ENCODE data around the gene TOR1A. TPM values are rescaled to one million over a fixed set of nuclear protein-coding genes. Genes with fewer than 3 reads are reported as not detected.
"Not testable (repeated sequence)": the region's sequence is repeated elsewhere in the genome, so short reads cannot be mapped to it uniquely, and the experiment has no call there.

TOR1A gene
- total RNA-seq, 4 donors from 2014 or later, result 18.1 to 31.9 (median 24.9) TPM

DNA sequence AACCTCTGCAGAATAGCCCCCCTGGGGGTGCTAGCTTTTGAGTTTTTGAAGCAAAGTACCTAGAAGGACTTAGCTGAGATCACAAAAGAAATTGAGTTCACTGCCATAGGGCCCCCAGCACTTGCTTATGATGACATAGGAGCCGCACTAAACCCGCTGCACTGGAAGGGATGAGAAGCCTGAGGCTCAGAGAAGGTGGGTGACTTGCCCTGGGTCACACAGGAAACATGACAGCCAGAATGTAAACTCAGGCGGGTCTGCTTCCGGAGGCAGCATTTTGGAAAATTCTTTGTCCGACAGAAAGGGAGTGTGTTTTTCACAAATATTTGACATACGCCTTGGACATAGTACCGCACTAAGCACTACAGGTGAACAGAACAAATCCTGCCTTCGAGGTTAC, 29.4 kb downstream of the TOR1A start:
- Histone ChIP-seq H3K9me3 (no peaks in the 10 kb centered on the region), H3K4me3 (no peak overlapping the region), H3K27me3 (no peaks in the 10 kb centered on the region), H3K4me1 (no peaks in the 10 kb centered on the region), H3K36me3 (no peaks in the 10 kb centered on the region), H3K27ac (no peak overlapping the region)
- intact Hi-C loops (cut with DNase I; ENCODE audit: low total_unique reads), result no loop called here
- no peak for ATAC-seq
- no peak for DNase-seq
- in situ Hi-C loops (cut with MboI; ENCODE audit: low sequenced_read_pairs in 4 of 4), result loop anchor here in 2 of 4 donors (10.0 to 25.0 kb wide), 3 partner anchors 157 to 660 kb away; partner anchors contain the start of genes ASB6 (in 1 of the 2) and NTMT1 (in 1 of the 2)
- TF ChIP-seq POLR2A (IDR thresholded peaks at IDR 0.05), result no peak
- TF ChIP-seq, protein P1, sequence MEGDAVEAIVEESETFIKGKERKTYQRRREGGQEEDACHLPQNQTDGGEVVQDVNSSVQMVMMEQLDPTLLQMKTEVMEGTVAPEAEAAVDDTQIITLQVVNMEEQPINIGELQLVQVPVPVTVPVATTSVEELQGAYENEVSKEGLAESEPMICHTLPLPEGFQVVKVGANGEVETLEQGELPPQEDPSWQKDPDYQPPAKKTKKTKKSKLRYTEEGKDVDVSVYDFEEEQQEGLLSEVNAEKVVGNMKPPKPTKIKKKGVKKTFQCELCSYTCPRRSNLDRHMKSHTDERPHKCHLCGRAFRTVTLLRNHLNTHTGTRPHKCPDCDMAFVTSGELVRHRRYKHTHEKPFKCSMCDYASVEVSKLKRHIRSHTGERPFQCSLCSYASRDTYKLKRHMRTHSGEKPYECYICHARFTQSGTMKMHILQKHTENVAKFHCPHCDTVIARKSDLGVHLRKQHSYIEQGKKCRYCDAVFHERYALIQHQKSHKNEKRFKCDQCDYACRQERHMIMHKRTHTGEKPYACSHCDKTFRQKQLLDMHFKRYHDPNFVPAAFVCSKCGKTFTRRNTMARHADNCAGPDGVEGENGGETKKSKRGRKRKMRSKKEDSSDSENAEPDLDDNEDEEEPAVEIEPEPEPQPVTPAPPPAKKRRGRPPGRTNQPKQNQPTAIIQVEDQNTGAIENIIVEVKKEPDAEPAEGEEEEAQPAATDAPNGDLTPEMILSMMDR (IDR thresholded peaks at IDR 0.05 in 4 of 5, conservative IDR thresholded peaks at IDR 0.05 in 1 of 5), result no peak

DNA sequence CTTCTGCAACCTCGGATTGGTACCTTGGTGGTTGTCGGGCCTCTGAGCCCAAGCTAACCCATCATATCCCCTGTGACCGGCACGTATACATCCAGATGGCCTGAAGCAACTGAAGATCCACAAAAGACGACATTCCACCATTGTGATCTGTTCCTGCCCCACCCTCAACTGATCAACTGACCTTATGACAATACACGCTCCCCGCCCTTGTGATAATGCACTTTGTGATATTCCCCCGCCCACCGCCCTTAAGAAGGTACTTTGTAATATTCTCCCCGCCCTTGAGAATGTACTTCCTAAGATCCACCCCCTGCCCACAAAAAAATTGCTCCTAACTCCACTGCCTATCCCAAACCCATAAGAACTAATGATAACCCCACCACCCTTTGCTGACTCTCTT, 37.5 kb downstream of the TOR1A start:
- Histone ChIP-seq H3K9me3 (no peaks in the 10 kb centered on the region), H3K4me3 (no peak overlapping the region), H3K27me3 (peaks cover 0 to 6% (median 5%) of the 10 kb centered on the region in 3 donors), H3K36me3 (no peaks in the 10 kb centered on the region), H3K27ac (no peak overlapping the region), H3K4me1 (no peaks in the 10 kb centered on the region)
- TF ChIP-seq, protein P1 (IDR thresholded peaks at IDR 0.05 in 4 of 5, conservative IDR thresholded peaks at IDR 0.05 in 1 of 5), result no peak
- TF ChIP-seq POLR2A (IDR thresholded peaks at IDR 0.05), result no peak
- in situ Hi-C loops (cut with MboI; ENCODE audit: low sequenced_read_pairs in 4 of 4), result loop anchor here (10.0 to 25.0 kb wide), 6 partner anchors 52 to 652 kb away; partner anchors contain the start of genes ASB6 (in 2 of the 4) and NTMT1 (in 1 of the 4)
- DNase-seq, result no peak
- no peak for ATAC-seq
- intact Hi-C loops (cut with DNase I; ENCODE audit: low total_unique reads), result no loop called here

DNA sequence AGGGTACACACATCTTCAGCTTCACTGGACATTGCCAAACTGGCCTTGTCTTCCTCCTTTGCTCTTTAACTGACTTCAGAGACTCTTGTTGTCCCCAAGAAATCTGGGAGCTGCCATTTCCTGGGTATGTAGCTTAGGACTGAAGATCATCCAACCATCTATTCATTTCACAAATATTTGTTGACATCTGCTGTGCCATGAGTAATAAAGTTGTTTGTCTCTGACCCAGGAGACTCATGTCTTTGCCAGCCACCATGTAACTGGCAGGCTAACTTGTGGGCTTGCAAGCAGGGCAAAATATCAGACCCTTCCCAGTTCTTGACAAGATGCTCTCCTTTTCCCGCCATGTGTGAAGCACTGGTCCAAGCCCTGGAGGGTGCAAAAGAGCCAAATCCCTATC, 38.1 kb downstream of the TOR1A start:
- H3K27ac ChIP-seq, result no peak overlapping the region
- ATAC-seq (no peak), DNase-seq (no peak)
- TF ChIP-seq, protein P1 (IDR thresholded peaks at IDR 0.05 in 4 of 5, conservative IDR thresholded peaks at IDR 0.05 in 1 of 5), result no peak
- no peak for TF ChIP-seq POLR2A (IDR thresholded peaks at IDR 0.05)
- H3K27me3 ChIP-seq, result peaks cover 0 to 6% (median 5%) of the 10 kb centered on the region in 3 donors
- in situ Hi-C loops (cut with MboI; ENCODE audit: low sequenced_read_pairs in 4 of 4) (loop anchor here (10.0 to 25.0 kb wide), 6 partner anchors 51 to 651 kb away; partner anchors contain the start of genes ASB6 (in 2 of the 4) and NTMT1 (in 1 of the 4)), intact Hi-C loops (cut with DNase I; ENCODE audit: low total_unique reads) (no loop called here)
- no peaks in the 10 kb centered on the region for H3K9me3 ChIP-seq
- H3K36me3 ChIP-seq, result no peaks in the 10 kb centered on the region
- H3K4me3 ChIP-seq, result no peak overlapping the region
- no peaks in the 10 kb centered on the region for H3K4me1 ChIP-seq

DNA sequence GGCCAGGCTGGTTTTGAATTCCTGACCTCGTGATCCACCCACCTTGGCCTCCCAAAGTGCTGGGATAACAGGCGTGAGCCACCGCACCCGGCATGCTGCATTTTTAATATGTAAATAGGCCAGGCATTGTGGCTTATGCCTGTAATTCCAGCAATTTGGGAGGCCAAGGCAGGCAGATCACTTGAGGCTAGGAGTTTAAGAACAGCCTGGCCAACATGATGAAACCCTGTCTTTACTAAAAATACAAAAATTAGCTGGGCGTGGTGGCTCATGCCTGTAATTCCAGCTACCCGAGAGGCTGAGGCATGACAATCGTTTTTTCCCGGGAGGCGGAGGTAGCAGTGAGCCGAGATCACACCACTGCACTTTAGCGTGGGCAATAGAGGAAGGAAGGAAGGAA, 39.0 kb downstream of the TOR1A start:
- H3K36me3 ChIP-seq, ATAC-seq, H3K4me3 ChIP-seq, H3K27me3 ChIP-seq, H3K9me3 ChIP-seq, DNase-seq, H3K4me1 ChIP-seq, H3K27ac ChIP-seq: not testable (repeated sequence)
- in situ Hi-C loops (cut with MboI; ENCODE audit: low sequenced_read_pairs in 4 of 4), result loop anchor here (5.0 to 25.0 kb wide), 8 partner anchors 43 to 650 kb away; partner anchors contain the start of genes ASB6 (in 2 of the 4) and NTMT1 (in 1 of the 4)
- intact Hi-C loops (cut with DNase I; ENCODE audit: low total_unique reads), result loop anchor here (5.0 kb wide), 1 partner anchor 648 kb away; no protein-coding TSS in a partner anchor

DNA sequence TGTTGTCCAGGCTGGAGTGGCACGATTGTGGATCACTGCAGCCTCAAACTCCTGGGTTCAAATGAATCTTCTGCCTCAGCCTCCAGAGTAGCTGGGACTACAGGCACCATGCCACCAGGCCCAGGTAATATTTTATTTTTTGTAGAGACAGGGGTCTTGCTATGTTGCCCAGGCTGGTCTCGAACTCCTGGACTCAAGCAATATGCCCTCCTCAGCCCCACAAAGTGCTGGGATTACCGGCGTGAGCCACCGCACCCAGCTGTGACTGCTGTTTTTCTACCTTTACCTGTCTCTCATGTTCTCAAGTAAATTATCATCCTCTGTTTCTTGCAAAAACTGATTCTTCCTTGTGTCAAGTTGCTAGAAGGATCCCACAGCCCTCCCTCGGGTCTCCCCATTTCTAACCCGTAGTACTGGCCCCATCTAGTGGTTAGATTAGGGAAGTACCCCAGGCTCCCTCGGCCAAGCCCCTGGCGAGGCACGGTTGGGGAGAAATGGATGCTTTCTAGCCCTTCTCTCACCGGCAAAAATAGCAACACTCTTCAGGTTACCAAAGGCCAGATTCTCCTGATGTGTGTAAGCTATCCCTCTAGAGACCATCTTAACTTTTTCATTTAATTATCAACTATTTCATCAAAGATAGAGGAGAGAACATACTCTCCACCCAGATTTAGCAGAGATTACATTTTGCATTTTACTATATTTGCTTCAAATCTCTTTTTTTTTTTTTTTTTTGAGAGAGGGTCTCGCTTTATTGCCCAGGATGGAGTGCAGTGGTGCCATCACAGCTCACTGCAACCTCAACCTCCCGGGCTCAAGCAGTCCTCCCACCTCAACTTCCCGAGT, 40.2 kb downstream of the TOR1A start:
- Histone ChIP-seq H3K36me3 (no peaks in the 10 kb centered on the region), H3K4me1 (no peaks in the 10 kb centered on the region), H3K27ac (no peak overlapping the region), H3K4me3 (no peak overlapping the region), H3K27me3 (peaks cover 0 to 6% (median 5%) of the 10 kb centered on the region in 3 donors), H3K9me3 (no peaks in the 10 kb centered on the region)
- TF ChIP-seq, protein P1 (IDR thresholded peaks at IDR 0.05 in 4 of 5, conservative IDR thresholded peaks at IDR 0.05 in 1 of 5), result peak; percentile 76 to 89 (median 85)
- no peak for TF ChIP-seq POLR2A (IDR thresholded peaks at IDR 0.05)
- ATAC-seq, result peak; percentile 81 to 89
- in situ Hi-C loops (cut with MboI; ENCODE audit: low sequenced_read_pairs in 4 of 4) (loop anchor here (5.0 to 25.0 kb wide), 8 partner anchors 41 to 649 kb away; partner anchors contain the start of genes ASB6 (in 2 of the 4) and NTMT1 (in 1 of the 4)), intact Hi-C loops (cut with DNase I; ENCODE audit: low total_unique reads) (loop anchor here (1.0 to 5.0 kb wide), 3 partner anchors 46 to 646 kb away; partner anchors contain the start of gene ASB6)
- peak; percentile 33 to 48 for DNase-seq

Data from gastrocnemius medialis (tissue), 4 donors.